KMS-11 (cell line): ENCODE results near the gene MACROD2.

Experiments
- H2AFZ ChIP-seq: fragments of 200-600 bp; sonication (generic); 2 replicates; pipeline ENCODE4 v1.6.1; 2016; ENCODE audit warnings: antibody characterized with exemption, mixed run types, low read depth
- H3K27ac ChIP-seq: fragments of 200-600 bp; sonication (generic); 2 replicates; pipeline ENCODE4 v1.6.1; 2016; ENCODE audit warnings: mild to moderate bottlenecking, mixed run types
- H3K27me3 ChIP-seq: fragments of 200-600 bp; sonication (generic); 2 replicates; pipeline ENCODE4 v1.6.1; 2017; ENCODE audit warnings: mild to moderate bottlenecking, low read depth, mixed run types, moderate library complexity; ENCODE audit not compliant: insufficient read depth
- H3K36me3 ChIP-seq: fragments of 200-600 bp; sonication (generic); 2 replicates; pipeline ENCODE4 v1.6.1; 2017; ENCODE audit warnings: mild to moderate bottlenecking, mixed run types; ENCODE audit not compliant: insufficient read depth
- H3K4me1 ChIP-seq: fragments of 200-600 bp; sonication (generic); 2 replicates; pipeline ENCODE4 v1.6.1; 2016; ENCODE audit warnings: mild to moderate bottlenecking, low read depth, mixed run types; ENCODE audit not compliant: poor library complexity, severe bottlenecking
- H3K4me2 ChIP-seq: fragments of 200-600 bp; sonication (generic); 2 replicates; pipeline ENCODE4 v1.7.0; 2016; ENCODE audit warnings: mild to moderate bottlenecking, mixed run types
- H3K4me3 ChIP-seq: fragments of 200-600 bp; sonication (generic); IDR thresholded peaks from 2 replicates; pipeline ENCODE4 v1.6.1; 2017; ENCODE audit warnings: low read depth, low read length, mixed read lengths; ENCODE audit not compliant: insufficient read depth
- H3K79me2 ChIP-seq: fragments of 200-600 bp; sonication (generic); 2 replicates; pipeline ENCODE4 v1.6.1; 2016; ENCODE audit warnings: low read depth, mixed run types; ENCODE audit not compliant: insufficient read depth
- H3K9ac ChIP-seq: fragments of 200-600 bp; sonication (generic); 2 replicates; pipeline ENCODE4 v1.6.1; 2016; ENCODE audit warnings: mild to moderate bottlenecking, mixed run types
- H4K20me1 ChIP-seq: fragments of 200-600 bp; sonication (generic); 2 replicates; pipeline ENCODE4 v1.6.1; 2016; ENCODE audit warnings: mild to moderate bottlenecking, mixed run types; ENCODE audit not compliant: insufficient read depth
- CTCF ChIP-seq: fragments of 200-600 bp; sonication (generic); conservative IDR thresholded peaks from 2 replicates; pipeline ENCODE4 v1.6.1; 2017; ENCODE audit warnings: low read depth, mild to moderate bottlenecking, antibody characterized with exemption, low read length, moderate library complexity, mixed read lengths

Gene MACROD2

GRCh38 chr20:14445902-14446301 is 450.6 kb downstream of the MACROD2 start:
- Histone ChIP-seq H3K36me3 (no peaks in the 10 kb centered on the region), H3K4me3 (no peak overlapping the region), H4K20me1 (no peaks in the 10 kb centered on the region), H3K9ac (no peak overlapping the region), H3K27me3 (no peaks in the 10 kb centered on the region), H2AFZ (no peak overlapping the region), H3K27ac (no peak overlapping the region), H3K4me2 (no peak overlapping the region), H3K79me2 (no peaks in the 10 kb centered on the region), H3K4me1 (no peaks in the 10 kb centered on the region)
- TF ChIP-seq CTCF: no peak

DNA sequence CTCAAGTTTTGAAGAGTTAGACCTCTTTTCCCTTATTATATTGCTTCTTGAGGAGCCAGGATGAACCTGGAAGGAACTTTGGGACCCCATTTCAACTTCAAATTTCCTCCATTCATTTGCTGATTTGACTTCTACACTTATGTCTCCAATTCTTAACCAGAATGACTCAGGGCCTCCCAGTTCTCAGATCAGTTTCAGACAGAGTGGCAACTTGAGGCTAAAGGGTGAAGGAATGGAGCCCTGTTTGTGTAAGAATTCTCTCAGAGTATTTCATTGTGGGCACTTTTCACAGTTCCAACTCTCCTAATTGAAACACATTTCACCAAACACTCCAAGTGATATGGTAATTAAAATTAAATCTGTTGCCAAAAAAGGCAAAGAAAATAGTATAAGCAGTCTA is 451.1 kb downstream of the MACROD2 start:
- TF ChIP-seq CTCF: no peak
- H3K4me3 ChIP-seq: no peak overlapping the region
- H3K9ac ChIP-seq: no peak overlapping the region
- no peaks in the 10 kb centered on the region for H3K27me3 ChIP-seq
- no peaks in the 10 kb centered on the region for H3K79me2 ChIP-seq
- H3K4me2 ChIP-seq: no peak overlapping the region
- no peak overlapping the region for H2AFZ ChIP-seq
- no peaks in the 10 kb centered on the region for H4K20me1 ChIP-seq
- no peaks in the 10 kb centered on the region for H3K4me1 ChIP-seq
- H3K36me3 ChIP-seq: no peaks in the 10 kb centered on the region
- no peak overlapping the region for H3K27ac ChIP-seq

DNA sequence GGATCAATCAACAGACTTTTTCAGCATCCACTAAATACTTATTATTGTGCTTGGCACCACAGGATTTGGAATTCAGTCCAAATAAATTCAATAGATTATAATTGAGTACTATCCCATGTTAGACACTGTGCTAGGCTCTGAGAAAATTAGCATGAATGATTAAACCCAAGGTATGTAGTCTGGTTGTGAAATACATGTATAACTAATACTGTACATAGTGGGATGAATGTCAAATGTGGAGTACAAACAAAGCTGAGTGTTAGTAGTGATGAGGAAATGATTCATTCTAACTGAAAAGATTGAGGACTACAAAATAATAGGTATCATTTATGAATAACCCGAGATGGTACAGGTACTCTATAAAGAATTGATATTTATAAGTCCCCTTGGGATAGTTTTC is 454.0 kb downstream of the MACROD2 start:
- Histone ChIP-seq H3K4me2 (no peak overlapping the region), H3K79me2 (no peaks in the 10 kb centered on the region), H3K27ac (no peak overlapping the region), H3K4me1 (no peaks in the 10 kb centered on the region), H2AFZ (no peak overlapping the region), H3K36me3 (no peaks in the 10 kb centered on the region), H3K4me3 (no peak overlapping the region), H4K20me1 (no peaks in the 10 kb centered on the region), H3K27me3 (no peaks in the 10 kb centered on the region), H3K9ac (no peak overlapping the region)
- no peak for TF ChIP-seq CTCF

GRCh38 chr20:14450256-14450655 is 454.9 kb downstream of the MACROD2 start:
- no peak overlapping the region for H2AFZ ChIP-seq
- no peak overlapping the region for H3K9ac ChIP-seq
- H3K27ac ChIP-seq: no peak overlapping the region
- H3K27me3 ChIP-seq: no peaks in the 10 kb centered on the region
- H3K4me2 ChIP-seq: no peak overlapping the region
- H4K20me1 ChIP-seq: no peaks in the 10 kb centered on the region
- no peak overlapping the region for H3K4me3 ChIP-seq
- no peaks in the 10 kb centered on the region for H3K4me1 ChIP-seq
- no peaks in the 10 kb centered on the region for H3K36me3 ChIP-seq
- H3K79me2 ChIP-seq: no peaks in the 10 kb centered on the region
- TF ChIP-seq CTCF: no peak

DNA sequence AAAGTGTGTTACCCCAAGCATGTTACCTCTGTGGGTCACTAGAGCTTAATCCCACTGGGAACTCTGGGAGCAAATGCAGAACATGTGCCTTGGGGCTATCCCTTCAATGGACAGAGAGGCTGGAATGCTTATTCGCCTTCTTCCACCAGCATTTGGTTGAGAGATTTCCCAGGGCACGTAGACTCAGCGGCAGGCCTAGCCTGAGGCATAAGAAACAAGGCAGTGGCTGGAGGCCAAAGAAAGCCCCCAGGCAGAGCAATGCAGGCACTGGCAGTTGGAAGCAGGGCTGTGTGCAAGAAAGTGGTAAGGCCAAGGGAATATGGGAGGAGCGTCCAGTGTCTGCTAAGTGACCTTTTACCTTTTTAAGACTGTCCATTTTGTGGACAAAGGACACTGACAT is 456.1 kb downstream of the MACROD2 start:
- Histone ChIP-seq H3K4me2 (no peak overlapping the region), H3K4me3 (no peak overlapping the region), H3K4me1 (no peaks in the 10 kb centered on the region), H3K9ac (no peak overlapping the region), H4K20me1 (no peaks in the 10 kb centered on the region), H3K27me3 (no peaks in the 10 kb centered on the region), H3K79me2 (no peaks in the 10 kb centered on the region), H3K27ac (no peak overlapping the region), H2AFZ (no peak overlapping the region), H3K36me3 (no peaks in the 10 kb centered on the region)
- no peak for TF ChIP-seq CTCF
